NCI-H1694 treated with DMSO at 0.1 percent for 48 hours (cell line): ENCODE data around the gene SUPT5H.

Experiments used
- DNase-seq: peaks from one replicate; lab custom pipeline; 2025; lab: John Stamatoyannopoulos, UW

The SUPT5H gene

DNA sequence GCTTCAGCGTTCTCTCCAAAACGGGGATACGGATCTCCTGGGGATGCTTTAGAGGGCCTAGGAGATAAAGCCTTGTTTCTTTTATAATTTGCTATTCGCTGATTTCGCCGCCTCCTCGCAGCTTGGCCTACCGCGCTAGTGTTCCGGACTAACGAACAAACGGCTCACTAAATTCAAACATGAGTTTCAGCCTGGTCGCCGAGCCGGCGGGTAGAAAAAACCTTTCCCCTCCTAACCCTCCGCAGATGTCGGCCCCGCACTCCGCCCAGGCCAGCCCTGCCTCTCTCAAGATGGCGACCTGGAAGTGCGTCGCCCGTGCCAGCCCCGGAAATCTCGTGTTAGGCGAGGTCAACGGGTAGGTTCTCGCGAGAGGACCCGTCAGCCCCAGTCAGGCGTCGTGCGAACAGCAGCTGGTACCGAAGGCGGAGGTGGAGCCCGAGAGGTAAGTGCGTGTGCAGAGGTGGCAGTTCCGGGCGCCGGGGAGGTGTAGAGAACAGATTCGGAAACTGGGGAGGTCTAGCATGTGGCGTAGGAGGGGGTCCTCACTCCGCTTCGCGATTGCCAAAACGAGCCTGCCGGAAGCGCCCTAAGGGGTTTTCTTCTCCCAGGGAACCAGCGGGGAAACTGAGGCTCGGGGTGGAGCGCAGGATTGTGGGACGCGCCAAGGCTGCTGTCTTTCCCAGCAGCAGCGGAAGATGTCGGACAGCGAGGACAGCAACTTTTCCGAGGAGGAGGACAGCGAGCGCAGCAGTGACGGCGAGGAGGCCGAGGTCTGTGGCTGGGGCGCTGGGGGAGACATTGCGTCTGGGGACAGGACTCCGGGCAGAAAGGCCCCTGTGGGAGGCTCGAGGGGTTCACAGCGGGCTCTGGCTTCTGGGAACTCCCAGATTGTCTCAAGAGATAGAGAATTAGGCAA lies at the start of gene SUPT5H:
SUPT5H (plus strand) TSS at position 387 of the 916 bp plus-strand sequence; CDS start at position 696, 309 bp downstream.
- peak; percentile 96 for DNase-seq

DNA sequence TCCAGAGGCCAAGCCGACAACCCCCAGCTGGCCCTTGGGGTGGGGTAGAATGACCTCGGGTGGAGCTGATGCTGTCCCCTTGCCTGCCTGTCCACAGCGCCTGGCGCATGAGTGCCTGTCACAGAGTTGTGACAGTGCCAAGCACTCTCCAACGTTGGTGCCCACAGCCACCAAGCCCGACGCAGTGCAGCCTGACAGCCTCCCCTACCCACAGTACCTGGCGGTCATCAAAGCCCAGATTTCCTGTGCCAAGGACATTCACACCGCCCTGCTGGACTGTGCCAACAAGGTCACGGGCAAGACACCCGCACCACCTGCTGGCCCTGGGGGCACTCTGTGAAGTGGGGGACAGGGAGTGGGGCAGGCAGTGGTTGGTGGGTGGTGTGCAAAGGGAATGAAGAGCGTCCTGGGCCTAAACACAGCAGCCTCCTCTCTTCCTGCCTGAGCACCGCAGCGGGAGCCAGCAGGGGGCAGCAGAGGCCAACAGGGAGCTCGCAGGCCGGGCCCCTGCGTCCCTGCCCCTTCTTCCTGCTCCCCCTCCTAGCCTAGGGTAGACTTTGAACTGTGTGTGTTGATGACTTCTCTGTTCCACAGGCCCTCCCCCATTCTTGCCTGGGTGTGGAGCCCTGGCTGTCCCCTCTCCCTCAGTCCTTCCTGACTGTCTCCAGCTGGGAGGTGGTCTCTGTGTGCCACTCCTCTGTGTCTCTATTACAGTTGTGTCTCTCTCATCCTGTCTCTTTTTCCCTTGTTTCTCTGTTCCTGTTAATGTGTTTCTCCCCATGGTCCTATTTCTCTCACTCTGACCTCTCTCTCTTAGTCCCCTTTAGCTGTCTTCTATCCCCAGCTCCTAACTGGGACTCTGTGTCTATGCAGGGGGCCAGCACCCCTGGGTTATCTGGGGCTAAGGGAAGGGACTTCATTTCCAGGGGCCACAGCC lies 47.8 kb upstream of the SUPT5H start:
- peak; percentile 73 for DNase-seq

DNA sequence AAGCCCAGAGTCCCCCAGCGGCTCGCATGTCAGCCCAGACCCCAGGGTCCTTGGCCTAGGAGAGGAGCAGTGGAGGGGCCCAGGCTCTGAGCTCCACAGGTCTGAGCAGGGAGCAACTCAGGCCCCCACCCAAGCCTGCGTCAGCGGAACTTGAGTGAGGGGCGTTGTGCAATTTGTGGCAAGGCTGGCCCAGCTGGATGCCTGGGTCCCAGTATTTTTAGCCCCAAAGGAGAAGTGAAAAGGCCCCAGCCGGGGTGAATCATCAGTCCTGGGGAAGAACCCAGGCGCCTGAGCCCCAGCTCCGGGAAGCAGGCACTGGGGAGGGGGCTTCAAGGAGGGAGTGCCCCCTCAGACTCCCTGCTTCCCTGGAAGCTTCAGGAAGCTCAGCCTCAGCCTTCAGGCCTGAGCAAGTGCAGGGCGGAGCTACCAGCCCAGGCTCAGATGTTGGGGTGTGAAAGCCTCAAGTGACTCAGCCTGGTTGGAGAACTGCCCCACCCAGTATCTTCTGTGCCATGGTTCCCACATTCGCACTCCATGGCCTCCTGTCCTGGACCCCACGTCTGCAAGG lies 47.0 kb upstream of the SUPT5H start:
- DNase-seq: no peak

GRCh38 chr19:39399668-39400050 lies 45.7 kb upstream of the SUPT5H start:
- DNase-seq: no peak

- no peak for DNase-seq
Observed at GRCh38 chr19:39400061-39400460, 45.3 kb upstream of the SUPT5H start.

DNA sequence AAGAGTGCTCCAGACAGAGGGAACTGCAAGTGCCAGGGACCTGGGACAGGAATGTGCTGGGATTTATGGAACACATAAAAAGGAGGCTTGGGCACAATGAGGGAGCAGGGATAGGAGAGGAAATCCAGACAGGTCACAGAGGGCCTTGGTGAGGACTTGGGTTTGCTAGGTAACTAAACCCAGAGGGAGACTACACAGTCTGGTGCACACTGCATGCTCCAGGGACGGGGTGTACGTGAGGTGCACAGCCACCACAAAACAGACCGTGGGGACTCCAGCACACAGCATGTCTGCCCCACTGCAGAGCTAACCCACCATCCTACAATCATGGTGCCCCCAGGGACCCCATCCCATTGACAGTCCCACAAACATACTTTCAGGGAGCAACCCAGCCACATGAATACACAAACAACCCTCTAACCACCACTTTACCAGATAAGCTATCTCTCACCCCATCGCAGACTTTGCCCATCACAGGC lies 44.3 kb upstream of the SUPT5H start:
- DNase-seq: no peak

GRCh38 chr19:39401549-39402345 lies 43.6 kb upstream of the SUPT5H start:
- no peak for DNase-seq

GRCh38 chr19:39402346-39403300 lies 42.8 kb upstream of the SUPT5H start:
- DNase-seq: peak; percentile 39

- DNase-seq: no peak
Observed at GRCh38 chr19:39403331-39404312, 41.8 kb upstream of the SUPT5H start.

GRCh38 chr19:39405261-39405957 lies 40.0 kb upstream of the SUPT5H start:
- DNase-seq: no peak

GRCh38 chr19:39405958-39406655 lies 39.3 kb upstream of the SUPT5H start:
- peak; percentile 38 for DNase-seq

GRCh38 chr19:39406656-39407409 lies 38.5 kb upstream of the SUPT5H start, which contains the start of gene ZFP36:
Gene ZFP36 (plus strand): TSS chr19:39406847. CDS start chr19:39406905, 58 bp downstream.
- peak; percentile 48 for DNase-seq

DNA sequence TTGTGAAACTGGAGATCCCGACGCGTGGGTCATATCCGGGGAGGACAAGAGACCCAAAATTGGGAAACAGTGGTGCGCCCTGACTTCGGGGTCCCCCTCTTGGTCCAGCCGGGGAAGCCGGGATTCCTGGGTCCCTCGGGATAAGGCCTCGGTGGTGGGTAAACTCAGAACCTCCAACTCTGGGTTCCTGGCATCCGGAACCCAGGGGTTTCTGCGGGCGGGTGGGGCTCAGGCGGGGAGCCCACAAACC lies 38.0 kb upstream of the SUPT5H start:
- no peak for DNase-seq

GRCh38 chr19:39407660-39408391 lies 37.6 kb upstream of the SUPT5H start:
- no peak for DNase-seq

- DNase-seq: no peak
Observed at GRCh38 chr19:39408392-39409207, 36.8 kb upstream of the SUPT5H start.
